Mesothelial cell of epicardium (in vitro differentiated cells): ENCODE results near the gene TBX15. TPM values are rescaled to one million over a fixed set of nuclear protein-coding genes. Genes with fewer than 3 reads are reported as not detected.

Source experiments
- DNase-seq, 2 experiments: peaks; one replicate each; pipeline ENCODE4 v3.0.0; 2021; ENCODE audit warnings: low spot score in 2 of 2; ENCODE audit not compliant: unreplicated experiment in 2 of 2
- H3K27ac Mint-ChIP-seq: 2 replicates; pipeline ENCODE4 v1.8.0; 2021; ENCODE audit warnings: mixed read lengths
- H3K27me3 Mint-ChIP-seq: 2 replicates; pipeline ENCODE4 v1.8.0; 2021; ENCODE audit warnings: low read depth, mixed read lengths
- H3K36me3 Mint-ChIP-seq: 2 replicates; pipeline ENCODE4 v1.8.0; 2021; ENCODE audit warnings: mixed read lengths
- H3K4me1 Mint-ChIP-seq: 2 replicates; pipeline ENCODE4 v1.8.0; 2021; ENCODE audit warnings: mixed read lengths
- H3K4me3 Mint-ChIP-seq: 2 replicates; pipeline ENCODE4 v1.8.0; 2021; ENCODE audit warnings: mild to moderate bottlenecking, moderate library complexity, mixed read lengths
- H3K9me3 Mint-ChIP-seq: 2 replicates; pipeline ENCODE4 v1.8.0; 2021; ENCODE audit warnings: mixed read lengths
- total RNA-seq: library from RNA; stranded (reverse); gene quantifications from 3 replicates; pipeline ENCODE4 v1.2.1, GENCODE V29; 2021
- TF ChIP-seq, protein P1 (sequence below): fragments of 200-600 bp; sonication (generic); IDR thresholded peaks from one replicate; pipeline ENCODE4 v1.5.0; 2021; ENCODE audit warnings: antibody characterized with exemption; ENCODE audit not compliant: unreplicated experiment

Gene TBX15
- total RNA-seq, 1 donor from 2014 or later = not detected

DNA sequence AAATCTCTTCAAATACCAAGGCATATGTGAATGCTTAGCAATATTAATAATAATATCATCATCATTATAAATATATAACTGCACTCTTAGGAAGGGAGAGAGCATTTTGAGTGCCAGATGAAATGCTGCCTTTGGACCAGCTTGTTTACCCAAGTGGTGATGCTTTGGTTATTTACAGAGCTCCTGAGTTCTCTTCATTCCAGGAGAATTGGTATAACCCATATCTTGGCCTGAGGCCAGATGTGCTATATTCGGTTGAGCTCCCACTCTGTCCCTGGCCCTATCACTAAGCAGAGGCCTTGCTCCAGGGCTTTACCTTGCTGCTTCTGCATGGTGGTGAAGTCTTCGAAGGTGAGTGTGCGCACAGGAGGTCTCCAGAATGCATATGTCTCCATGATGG, 89.4 kb downstream of the TBX15 start:
- Mint-ChIP-seq H3K27me3 (peaks cover 19% of the 10 kb centered on the region), H3K27ac (no peak overlapping the region), H3K4me3 (no peak overlapping the region), H3K4me1 (no peaks in the 10 kb centered on the region), H3K9me3 (no peaks in the 10 kb centered on the region), H3K36me3 (no peaks in the 10 kb centered on the region)
- DNase-seq = no peak
- TF ChIP-seq, protein P1, sequence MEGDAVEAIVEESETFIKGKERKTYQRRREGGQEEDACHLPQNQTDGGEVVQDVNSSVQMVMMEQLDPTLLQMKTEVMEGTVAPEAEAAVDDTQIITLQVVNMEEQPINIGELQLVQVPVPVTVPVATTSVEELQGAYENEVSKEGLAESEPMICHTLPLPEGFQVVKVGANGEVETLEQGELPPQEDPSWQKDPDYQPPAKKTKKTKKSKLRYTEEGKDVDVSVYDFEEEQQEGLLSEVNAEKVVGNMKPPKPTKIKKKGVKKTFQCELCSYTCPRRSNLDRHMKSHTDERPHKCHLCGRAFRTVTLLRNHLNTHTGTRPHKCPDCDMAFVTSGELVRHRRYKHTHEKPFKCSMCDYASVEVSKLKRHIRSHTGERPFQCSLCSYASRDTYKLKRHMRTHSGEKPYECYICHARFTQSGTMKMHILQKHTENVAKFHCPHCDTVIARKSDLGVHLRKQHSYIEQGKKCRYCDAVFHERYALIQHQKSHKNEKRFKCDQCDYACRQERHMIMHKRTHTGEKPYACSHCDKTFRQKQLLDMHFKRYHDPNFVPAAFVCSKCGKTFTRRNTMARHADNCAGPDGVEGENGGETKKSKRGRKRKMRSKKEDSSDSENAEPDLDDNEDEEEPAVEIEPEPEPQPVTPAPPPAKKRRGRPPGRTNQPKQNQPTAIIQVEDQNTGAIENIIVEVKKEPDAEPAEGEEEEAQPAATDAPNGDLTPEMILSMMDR = no peak

DNA sequence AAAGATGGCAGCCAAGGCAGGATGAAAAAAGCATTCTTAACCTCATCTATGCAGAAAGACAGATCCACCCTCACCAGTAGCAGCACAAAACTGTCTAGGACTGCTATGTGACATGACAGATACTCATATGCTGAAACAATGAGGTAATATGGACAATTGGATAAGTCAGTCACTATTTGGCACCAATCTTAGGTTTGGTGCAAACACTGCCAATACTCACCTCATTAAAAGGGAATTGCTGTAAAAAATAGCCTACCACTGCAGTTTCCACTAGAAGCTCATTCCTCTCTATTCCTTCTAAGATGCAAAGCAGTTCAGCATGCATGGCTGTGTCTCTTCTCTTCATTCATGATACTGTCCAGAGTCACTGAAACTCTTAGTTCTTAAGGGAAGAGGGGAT, 91.7 kb downstream of the TBX15 start:
- no peaks in the 10 kb centered on the region for H3K36me3 Mint-ChIP-seq
- peaks cover 28% of the 10 kb centered on the region for H3K27me3 Mint-ChIP-seq
- no peak for DNase-seq
- no peaks in the 10 kb centered on the region for H3K9me3 Mint-ChIP-seq
- H3K27ac Mint-ChIP-seq = no peak overlapping the region
- no peak overlapping the region for H3K4me3 Mint-ChIP-seq
- TF ChIP-seq, protein P1 = no peak
- no peaks in the 10 kb centered on the region for H3K4me1 Mint-ChIP-seq

DNA sequence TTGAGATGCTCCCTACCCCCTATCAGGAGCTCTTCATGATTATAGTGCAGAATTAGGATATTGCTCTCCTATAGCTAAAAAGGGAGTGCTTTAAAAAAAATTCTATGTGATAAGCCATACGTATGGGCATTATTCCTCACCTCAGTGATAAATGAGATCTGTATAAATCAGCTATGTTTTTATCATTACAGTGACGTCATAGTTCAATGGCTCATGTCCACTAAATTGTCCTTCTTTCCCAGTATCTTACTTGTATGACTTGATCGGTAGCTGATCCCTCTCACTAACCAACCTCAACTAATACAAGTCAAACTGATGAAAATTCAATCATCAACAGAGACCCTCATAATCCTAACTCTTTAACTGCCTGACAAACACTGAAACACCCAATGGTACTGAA, 93.3 kb downstream of the TBX15 start:
- H3K27ac Mint-ChIP-seq = no peak overlapping the region

DNA sequence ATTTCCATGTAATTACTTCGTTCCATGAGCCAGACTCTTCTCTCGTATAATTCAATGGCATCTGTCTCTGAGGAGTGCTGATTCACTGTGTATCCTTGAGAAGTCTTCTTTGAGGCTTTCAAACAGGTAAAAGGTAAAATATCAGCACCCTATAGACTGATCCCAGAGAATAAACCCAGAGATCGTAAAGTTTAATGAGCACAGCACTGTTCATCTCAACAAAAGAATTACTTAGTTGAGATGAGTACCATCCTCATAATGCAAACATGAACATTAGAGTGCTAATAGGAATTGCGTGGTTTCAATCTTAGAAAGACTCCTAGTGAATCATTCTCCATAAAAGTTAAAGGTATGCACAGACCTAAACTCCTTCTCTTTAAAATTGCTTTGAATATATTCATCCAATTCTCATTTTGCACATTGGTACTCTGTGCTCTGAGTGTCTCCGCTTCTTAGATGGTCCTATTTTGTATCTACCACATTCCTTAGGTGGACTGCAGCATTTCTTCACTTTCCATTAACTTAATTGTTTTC, 97.2 kb downstream of the TBX15 start:
- H3K9me3 Mint-ChIP-seq = no peaks in the 10 kb centered on the region
- H3K27me3 Mint-ChIP-seq = peaks cover 38% of the 10 kb centered on the region
- TF ChIP-seq, protein P1 = no peak
- H3K36me3 Mint-ChIP-seq = no peaks in the 10 kb centered on the region
- H3K4me3 Mint-ChIP-seq = no peak overlapping the region
- no peak overlapping the region for H3K27ac Mint-ChIP-seq
- H3K4me1 Mint-ChIP-seq = no peaks in the 10 kb centered on the region
- DNase-seq = no peak

More for the DNA sequence above, 93.3 kb downstream of the TBX15 start:
- Mint-ChIP-seq H3K4me1 (no peaks in the 10 kb centered on the region), H3K27me3 (peaks cover 37% of the 10 kb centered on the region), H3K4me3 (no peak overlapping the region), H3K9me3 (no peaks in the 10 kb centered on the region), H3K36me3 (no peaks in the 10 kb centered on the region)
- TF ChIP-seq, protein P1 = no peak
- no peak for DNase-seq

DNA sequence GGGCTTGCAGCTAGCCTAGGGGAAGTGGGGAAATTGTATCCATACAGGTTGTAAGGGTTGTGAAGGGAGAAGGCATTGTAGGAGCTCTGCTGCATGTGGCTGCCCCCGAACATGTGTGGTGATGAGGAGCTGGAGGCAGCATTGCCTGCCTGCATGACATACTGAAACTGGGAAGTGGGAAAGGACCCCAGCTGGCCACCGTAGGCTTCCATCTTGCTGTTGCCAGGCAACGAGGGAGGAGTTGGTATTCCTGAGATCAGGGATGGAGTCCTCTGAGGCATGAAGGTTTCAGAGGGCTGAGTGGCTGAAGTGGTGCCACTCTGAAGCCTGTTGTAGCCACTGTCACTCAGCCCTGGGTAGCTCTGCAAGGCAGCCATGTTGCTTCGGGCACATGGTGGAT, 103.2 kb downstream of the TBX15 start:
- TF ChIP-seq, protein P1 = no peak
- H3K27ac Mint-ChIP-seq = no peak overlapping the region
- no peaks in the 10 kb centered on the region for H3K9me3 Mint-ChIP-seq
- no peak overlapping the region for H3K4me3 Mint-ChIP-seq
- DNase-seq = no peak
- no peaks in the 10 kb centered on the region for H3K36me3 Mint-ChIP-seq
- H3K4me1 Mint-ChIP-seq = no peaks in the 10 kb centered on the region
- peaks cover 19% of the 10 kb centered on the region for H3K27me3 Mint-ChIP-seq

DNA sequence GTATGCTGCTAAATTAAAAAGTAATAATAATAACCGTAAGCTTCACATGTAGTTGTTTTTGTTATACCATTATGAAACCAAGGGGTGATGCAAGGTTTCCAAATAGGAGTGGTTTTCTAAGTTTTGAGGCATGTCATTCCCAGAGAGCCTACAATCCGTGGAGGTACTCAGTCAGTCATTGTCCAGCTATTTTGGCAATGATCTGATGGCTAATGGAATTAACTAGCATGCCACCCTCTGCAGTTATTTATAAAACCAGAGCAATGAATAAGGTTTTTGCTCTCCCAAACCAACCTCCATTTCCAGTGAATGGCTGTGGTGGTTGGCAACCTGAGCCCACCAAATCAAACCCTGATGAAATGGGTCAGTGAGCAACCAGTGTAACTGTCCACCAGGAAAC, 106.4 kb downstream of the TBX15 start:
- no peaks in the 10 kb centered on the region for H3K4me1 Mint-ChIP-seq
- TF ChIP-seq, protein P1 = no peak
- no peak overlapping the region for H3K4me3 Mint-ChIP-seq
- no peak for DNase-seq
- no peak overlapping the region for H3K27ac Mint-ChIP-seq
- no peaks in the 10 kb centered on the region for H3K9me3 Mint-ChIP-seq
- peaks cover 32% of the 10 kb centered on the region for H3K27me3 Mint-ChIP-seq
- H3K36me3 Mint-ChIP-seq = no peaks in the 10 kb centered on the region
